A549 (cell line): ENCODE data around the gene AZGP1. TPM values are rescaled to one million over a fixed set of nuclear protein-coding genes. Genes with fewer than 3 reads are reported as not detected.
A peak's percentile ranks its signal among the peaks of the same experiment; 100 is the strongest.
"Not testable (repeated sequence)": the region's sequence is repeated elsewhere in the genome, so short reads cannot be mapped to it uniquely, and the experiment has no call there.

ENCODE experiments used
- ATAC-seq, 2 experiments: fragments of 200-7000 bp in 1 of 2; fragments of >200 bp in 1 of 2; cut with Nextera tagmentation in 1 of 2; cut with Tn5 transposase in 1 of 2; 3 replicates each; pipeline versions ENCODE4 v1.8.0 to v1.9.1; 2018 to 2020; ENCODE audit warnings: mild to moderate bottlenecking in 1 of 2, moderate library complexity in 1 of 2
- CTCF ChIA-PET: fragments of 300-600 bp; sonication (Branson Sonifier 250); formaldehyde crosslinking; extraction: SDS; loops from one replicate; lab custom pipeline; 2021; ENCODE audit warnings: antibody characterized with exemption, inconsistent platforms; lab: Yijun Ruan, JAX
- POLR2A ChIA-PET: fragments of 350-600 bp; formaldehyde crosslinking; extraction: SDS; loops from one replicate; lab custom pipeline; 2021; ENCODE audit warnings: antibody characterized with exemption, inconsistent platforms; lab: Yijun Ruan, JAX
- DNase-seq, 2 experiments: peaks; one replicate each; pipeline versions ENCODE4 v3.0.0 to v3.0.0-alpha.2; 2011 to 2016; ENCODE audit warnings: low read depth in 1 of 2, low spot score in 1 of 2
- FAIRE-seq: peaks from 2 replicates; lab custom pipeline; 2011; peaks lifted over from hg19 to GRCh38; lab: Jason Lieb, UNC
- H3K27ac ChIP-seq, 2 experiments: fragments of >200 bp; sonication (Bioruptor Twin); formaldehyde crosslinking; 3 replicates each; pipeline ENCODE4 v1.5.1; 2016 to 2017
- H3K4me1 ChIP-seq: fragments of >200 bp; sonication (Bioruptor Twin); formaldehyde crosslinking; 3 replicates; pipeline ENCODE4 v1.6.1; 2016
- H3K4me2 ChIP-seq: fragments of >200 bp; sonication (Bioruptor Twin); formaldehyde crosslinking; 3 replicates; pipeline ENCODE4 v1.6.1; 2016
- H3K4me3 ChIP-seq: fragments of >200 bp; sonication (Bioruptor Twin); formaldehyde crosslinking; 3 replicates; pipeline ENCODE4 v1.5.1; 2016
- H3K9me3 ChIP-seq: fragments of >200 bp; sonication (Bioruptor Twin); formaldehyde crosslinking; 3 replicates; pipeline ENCODE4 v1.6.1; 2016
- CBX2 ChIP-seq: fragments of 200-600 bp; sonication (generic); IDR thresholded peaks from 2 replicates; pipeline ENCODE4 v1.6.1; 2016; ENCODE audit warnings: low read depth, mild to moderate bottlenecking, borderline replicate concordance
- EHF ChIP-seq: fragments of 250-450 bp; sonication (Bioruptor Pico); IDR thresholded peaks from 2 replicates; pipeline ENCODE4 v1.5.0; 2020; ENCODE audit warnings: mild to moderate bottlenecking
- FOXS1 ChIP-seq: fragments of 250-450 bp; sonication (Bioruptor Pico); IDR thresholded peaks from 2 replicates; pipeline ENCODE4 v1.5.0; 2020; ENCODE audit warnings: mild to moderate bottlenecking, moderate library complexity
- HDAC2 ChIP-seq: fragments of 200-600 bp; sonication (generic); IDR thresholded peaks from 2 replicates; pipeline ENCODE4 v1.6.1; 2016
- HEYL ChIP-seq: fragments of 250-450 bp; sonication (Bioruptor Pico); IDR thresholded peaks from 2 replicates; pipeline ENCODE4 v1.8.0; 2021; ENCODE audit warnings: mild to moderate bottlenecking, moderate library complexity
- HMGXB4 ChIP-seq: fragments of 250-450 bp; sonication (Bioruptor Pico); IDR thresholded peaks from 2 replicates; pipeline ENCODE4 v1.5.0; 2021; ENCODE audit warnings: mild to moderate bottlenecking, moderate library complexity, borderline replicate concordance
- HOXB13 ChIP-seq: fragments of 250-450 bp; sonication (Bioruptor Pico); IDR thresholded peaks from 2 replicates; pipeline ENCODE4 v1.5.0; 2020; ENCODE audit warnings: low read depth, mild to moderate bottlenecking, moderate library complexity
- MAFK ChIP-seq: fragments of 450-650 bp; IDR thresholded peaks from 2 replicates; pipeline ENCODE4 v1.6.1; 2014; ENCODE audit not compliant: partially characterized antibody
- MAZ ChIP-seq: fragments of 150-350 bp; IDR thresholded peaks from 2 replicates; pipeline ENCODE4 v1.6.1; 2014; ENCODE audit warnings: antibody characterized with exemption, low read depth, low read length, borderline replicate concordance
- RARB ChIP-seq: fragments of 250-450 bp; sonication (Bioruptor Pico); IDR thresholded peaks from 2 replicates; pipeline ENCODE4 v1.8.0; 2021; ENCODE audit warnings: mild to moderate bottlenecking, moderate library complexity
- SMC3 ChIP-seq: fragments of >200 bp; sonication (Bioruptor Twin); formaldehyde crosslinking; IDR thresholded peaks from 3 replicates; pipeline ENCODE4 v1.6.1; 2018; ENCODE audit warnings: inconsistent platforms
- SREBF2 ChIP-seq: fragments of 450-650 bp; IDR thresholded peaks from 2 replicates; pipeline ENCODE4 v1.6.1; 2014; ENCODE audit warnings: mild to moderate bottlenecking, moderate library complexity
- ZNF302 ChIP-seq: fragments of 250-450 bp; sonication (Bioruptor Pico); IDR thresholded peaks from 2 replicates; pipeline ENCODE4 v1.9.0; 2021; ENCODE audit warnings: inconsistent platforms, mild to moderate bottlenecking, moderate library complexity
- WGBS: methylation state at CpG from one replicate; pipeline ENCODE4 v1.1.6; 2017; ENCODE audit errors: missing lambda C conversion rate; 5-methylcytosine and 5-hydroxymethylcytosine counted together
- polyA plus RNA-seq, 4 experiments: library from polyadenylated mRNA; depleted of rRNA in 3 of 4; stranded (reverse); fragments of >200 nt; fragmentation: RNase III in 1 of 4; extraction: RNeasy Plus Mini Kit Qiagen cat#74134 plus additional on column Dnase treatment in 1 of 4; gene quantifications; 2 replicates in 3 of 4; 3 replicates in 1 of 4; pipeline ENCODE4 v1.2.3, GENCODE V29; 2011 to 2017
- TF ChIP-seq, protein P1 (sequence below): IDR thresholded peaks from 2 replicates; pipeline ENCODE4 v1.6.1; 2012; ENCODE audit warnings: low read depth, borderline replicate concordance
- TF ChIP-seq, protein P2 (sequence below): fragments of 200-600 bp; sonication (generic); IDR thresholded peaks from 2 replicates; pipeline ENCODE4 v1.6.1; 2016; ENCODE audit warnings: antibody characterized with exemption, mild to moderate bottlenecking, moderate library complexity
- TF ChIP-seq, protein P3 (sequence below): IDR thresholded peaks from 2 replicates; pipeline ENCODE4 v1.6.1; 2012

The AZGP1 gene
- polyA plus RNA-seq, 2 of the 4 experiments (the other 2 are of a cell fraction): 0.13 TPM; not detected in 1

- TF ChIP-seq MAFK (no peak), HMGXB4 (CRISPR knock-in tag) (no peak), HOXB13 (CRISPR knock-in tag) (no peak), EHF (CRISPR knock-in tag) (no peak), SMC3 (no peak), HEYL (CRISPR knock-in tag) (no peak), CBX2 (no peak), MAZ (no peak)
- TF ChIP-seq, protein P1, sequence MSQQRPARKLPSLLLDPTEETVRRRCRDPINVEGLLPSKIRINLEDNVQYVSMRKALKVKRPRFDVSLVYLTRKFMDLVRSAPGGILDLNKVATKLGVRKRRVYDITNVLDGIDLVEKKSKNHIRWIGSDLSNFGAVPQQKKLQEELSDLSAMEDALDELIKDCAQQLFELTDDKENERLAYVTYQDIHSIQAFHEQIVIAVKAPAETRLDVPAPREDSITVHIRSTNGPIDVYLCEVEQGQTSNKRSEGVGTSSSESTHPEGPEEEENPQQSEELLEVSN: no peak
- TF ChIP-seq, all 56 proteins: peak for 0
These were observed 19.0 kb upstream of the AZGP1 start (continued) for GRCh38 chr7:99994819-99995218.

DNA sequence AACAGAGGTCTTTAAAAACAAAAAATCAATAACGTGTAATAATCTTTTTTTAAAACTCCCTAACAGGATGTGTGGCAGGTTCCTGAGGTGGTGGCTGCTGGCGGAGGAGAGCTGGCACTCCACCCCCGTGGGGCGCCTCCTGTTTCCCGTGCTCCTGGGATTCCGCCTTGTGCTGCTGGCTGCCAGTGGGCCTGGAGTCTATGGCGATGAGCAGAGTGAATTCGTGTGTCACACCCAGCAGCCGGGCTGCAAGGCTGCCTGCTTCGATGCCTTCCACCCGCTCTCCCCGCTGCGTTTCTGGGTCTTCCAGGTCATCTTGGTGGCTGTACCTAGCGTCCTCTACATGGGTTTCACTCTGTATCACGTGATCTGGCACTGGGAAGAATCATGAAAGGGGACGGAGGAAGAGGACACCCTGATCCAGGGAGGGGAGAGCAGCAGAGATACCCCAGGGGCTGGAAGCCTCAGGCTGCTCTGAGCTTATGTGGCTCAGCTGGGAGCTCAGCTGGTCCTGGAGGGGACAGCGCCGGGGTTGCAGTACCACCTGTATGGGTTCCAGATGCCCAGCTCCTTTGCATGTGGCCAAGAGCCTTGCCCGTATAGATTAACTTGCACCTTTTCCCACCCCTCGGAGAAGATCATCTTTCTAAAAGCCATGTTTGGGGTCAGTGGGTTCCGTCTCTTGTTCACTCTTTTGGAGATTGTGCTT, 16.7 kb upstream of the AZGP1 start:
- Histone ChIP-seq H3K4me3 (no peak overlapping the region), H3K27ac (no peak overlapping the region), H3K4me1 (no peaks in the 10 kb centered on the region), H3K4me2 (no peak overlapping the region), H3K9me3 (no peaks in the 10 kb centered on the region)
- ChIA-PET POLR2A (no interaction called here), CTCF (interaction anchor here (0.5 to 10.1 kb wide), 13 partner anchors 14 to 544 kb away, joined by 3 to 155 read pairs (median 12); partner anchors contain the start of genes AZGP1, FAM200A, GJC3 and ZKSCAN1)
- DNase-seq (no peak), ATAC-seq (peak in 1 of 2 experiments; percentile 44; a peak in 2 of 6 replicates), FAIRE-seq (no peak)
- TF ChIP-seq EHF (CRISPR knock-in tag): no peak
- TF ChIP-seq HDAC2: no peak
- TF ChIP-seq MAFK: no peak
- no peak for TF ChIP-seq ZNF302 (CRISPR knock-in tag)
- 68% methylated on average over 21 of the region's 21 CpGs for WGBS

- H3K4me3 ChIP-seq, ATAC-seq, H3K9me3 ChIP-seq, DNase-seq, FAIRE-seq, POLR2A ChIA-PET, H3K27ac ChIP-seq, H3K4me1 ChIP-seq, H3K4me2 ChIP-seq: not testable (repeated sequence)
- CTCF ChIA-PET: interaction anchor here (0.7 to 10.1 kb wide), 15 partner anchors 13 to 393 kb away, joined by 3 to 155 read pairs (median 9); partner anchors contain the start of genes AZGP1, GJC3, TMEM225B and ZKSCAN1
- WGBS: 59% methylated on average over 6 of the region's 6 CpGs
These were observed 15.7 kb upstream of the AZGP1 start for GRCh38 chr7:99991543-99991942.

GRCh38 chr7:99990460-99990852, 14.6 kb upstream of the AZGP1 start:
- ATAC-seq: no peak
- ChIA-PET POLR2A (interaction anchor here (1.3 kb wide), 1 partner anchor 71 kb away, joined by 3 read pairs; the partner anchor contains the start of gene TRIM4), CTCF (interaction anchor here (0.7 to 10.1 kb wide), 20 partner anchors 12 to 543 kb away, joined by 3 to 155 read pairs (median 6); partner anchors contain the start of genes AZGP1, GJC3, ZKSCAN1 and ZNF3)
- TF ChIP-seq CBX2: no peak
- H3K27ac ChIP-seq: no peak overlapping the region
- H3K4me2 ChIP-seq: peak overlapping the region; percentile 7; the same call in 1 of the 3 replicates
- no peaks in the 10 kb centered on the region for H3K9me3 ChIP-seq
- 63% methylated on average over 14 of the region's 14 CpGs for WGBS
- DNase-seq: no peak
- no peak for FAIRE-seq
- no peaks in the 10 kb centered on the region for H3K4me1 ChIP-seq
- H3K4me3 ChIP-seq: no peak overlapping the region

- H3K4me3 ChIP-seq: no peak overlapping the region
- no peaks in the 10 kb centered on the region for H3K9me3 ChIP-seq
- TF ChIP-seq, protein P2, sequence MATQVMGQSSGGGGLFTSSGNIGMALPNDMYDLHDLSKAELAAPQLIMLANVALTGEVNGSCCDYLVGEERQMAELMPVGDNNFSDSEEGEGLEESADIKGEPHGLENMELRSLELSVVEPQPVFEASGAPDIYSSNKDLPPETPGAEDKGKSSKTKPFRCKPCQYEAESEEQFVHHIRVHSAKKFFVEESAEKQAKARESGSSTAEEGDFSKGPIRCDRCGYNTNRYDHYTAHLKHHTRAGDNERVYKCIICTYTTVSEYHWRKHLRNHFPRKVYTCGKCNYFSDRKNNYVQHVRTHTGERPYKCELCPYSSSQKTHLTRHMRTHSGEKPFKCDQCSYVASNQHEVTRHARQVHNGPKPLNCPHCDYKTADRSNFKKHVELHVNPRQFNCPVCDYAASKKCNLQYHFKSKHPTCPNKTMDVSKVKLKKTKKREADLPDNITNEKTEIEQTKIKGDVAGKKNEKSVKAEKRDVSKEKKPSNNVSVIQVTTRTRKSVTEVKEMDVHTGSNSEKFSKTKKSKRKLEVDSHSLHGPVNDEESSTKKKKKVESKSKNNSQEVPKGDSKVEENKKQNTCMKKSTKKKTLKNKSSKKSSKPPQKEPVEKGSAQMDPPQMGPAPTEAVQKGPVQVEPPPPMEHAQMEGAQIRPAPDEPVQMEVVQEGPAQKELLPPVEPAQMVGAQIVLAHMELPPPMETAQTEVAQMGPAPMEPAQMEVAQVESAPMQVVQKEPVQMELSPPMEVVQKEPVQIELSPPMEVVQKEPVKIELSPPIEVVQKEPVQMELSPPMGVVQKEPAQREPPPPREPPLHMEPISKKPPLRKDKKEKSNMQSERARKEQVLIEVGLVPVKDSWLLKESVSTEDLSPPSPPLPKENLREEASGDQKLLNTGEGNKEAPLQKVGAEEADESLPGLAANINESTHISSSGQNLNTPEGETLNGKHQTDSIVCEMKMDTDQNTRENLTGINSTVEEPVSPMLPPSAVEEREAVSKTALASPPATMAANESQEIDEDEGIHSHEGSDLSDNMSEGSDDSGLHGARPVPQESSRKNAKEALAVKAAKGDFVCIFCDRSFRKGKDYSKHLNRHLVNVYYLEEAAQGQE: no peak
- no peak for TF ChIP-seq HMGXB4 (CRISPR knock-in tag)
- TF ChIP-seq RARB: no peak
- TF ChIP-seq, protein P3, sequence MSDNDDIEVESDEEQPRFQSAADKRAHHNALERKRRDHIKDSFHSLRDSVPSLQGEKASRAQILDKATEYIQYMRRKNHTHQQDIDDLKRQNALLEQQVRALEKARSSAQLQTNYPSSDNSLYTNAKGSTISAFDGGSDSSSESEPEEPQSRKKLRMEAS: no peak
- TF ChIP-seq FOXS1 (CRISPR knock-in tag): no peak
- TF ChIP-seq SREBF2: no peak
- TF ChIP-seq, all 56 proteins: peak for 0
- ATAC-seq: no peak
- no peak overlapping the region for H3K4me2 ChIP-seq
- POLR2A ChIA-PET: no interaction called here
- no peaks in the 10 kb centered on the region for H3K4me1 ChIP-seq
- FAIRE-seq: no peak
- WGBS: 67% methylated on average over 5 of the region's 5 CpGs
- CTCF ChIA-PET: interaction anchor here (0.9 to 10.1 kb wide), 6 partner anchors 9 to 364 kb away, joined by 3 to 128 read pairs (median 4); partner anchors contain the start of genes AZGP1, TRIM4 and ZSCAN21
- no peak for DNase-seq
- no peak overlapping the region for H3K27ac ChIP-seq
These were observed 12.0 kb upstream of the AZGP1 start for GRCh38 chr7:99987846-99988245.
